HepG2 (cell line): Measurements from ENCODE around the gene TXNIP. TPM values are rescaled to one million over a fixed set of nuclear protein-coding genes. Genes with fewer than 3 reads are reported as not detected.

Experiments used
- AKAP8 ChIP-seq: sonication (generic); formaldehyde crosslinking; IDR thresholded peaks from 2 replicates; pipeline ENCODE4 v1.5.1; 2020; ENCODE audit warnings: mild to moderate bottlenecking, missing genetic modification reagents
- ARID5B ChIP-seq: IDR thresholded peaks from 2 replicates; pipeline ENCODE4 v1.4.0; 2020; ENCODE audit warnings: mild to moderate bottlenecking, missing genetic modification reagents
- ARNTL ChIP-seq: sonication (generic); formaldehyde crosslinking; IDR thresholded peaks from 2 replicates; pipeline ENCODE4 v1.4.0; 2020; ENCODE audit warnings: mild to moderate bottlenecking, missing genetic modification reagents
- CHCHD3 ChIP-seq: sonication (generic); formaldehyde crosslinking; IDR thresholded peaks from 2 replicates; pipeline ENCODE4 v1.8.0; 2022; ENCODE audit warnings: mild to moderate bottlenecking, missing genetic modification reagents, moderate library complexity
- DNMT1 ChIP-seq: sonication (generic); formaldehyde crosslinking; IDR thresholded peaks from 2 replicates; pipeline ENCODE4 v1.5.1; 2020; ENCODE audit warnings: mild to moderate bottlenecking, missing genetic modification reagents
- ELF1 ChIP-seq: sonication (generic); formaldehyde crosslinking; IDR thresholded peaks from 2 replicates; pipeline ENCODE4 v1.4.0; 2020; ENCODE audit warnings: missing genetic modification reagents
- HNF4G ChIP-seq, 2 experiments: sonication (generic) in 1 of 2; formaldehyde crosslinking in 1 of 2; IDR thresholded peaks; 2 replicates each; pipeline versions ENCODE4 v1.4.0 to v1.6.1; 2011 to 2020; ENCODE audit warnings: borderline replicate concordance in 2 of 2, low read depth in 2 of 2, mild to moderate bottlenecking in 2 of 2, low read length in 1 of 2, missing genetic modification reagents in 1 of 2, moderate library complexity in 1 of 2
- IKZF1 ChIP-seq: fragments of 450-650 bp; IDR thresholded peaks from 2 replicates; pipeline ENCODE4 v1.7.1; 2016
- KDM5B ChIP-seq: sonication (generic); formaldehyde crosslinking; IDR thresholded peaks from 2 replicates; pipeline ENCODE4 v1.4.0; 2020; ENCODE audit warnings: missing genetic modification reagents, mild to moderate bottlenecking, borderline replicate concordance
- MYNN ChIP-seq: sonication (generic); formaldehyde crosslinking; IDR thresholded peaks from 2 replicates; pipeline ENCODE4 v1.4.0; 2020; ENCODE audit warnings: mild to moderate bottlenecking, low read depth, missing genetic modification reagents
- PBX3 ChIP-seq: sonication (generic); formaldehyde crosslinking; IDR thresholded peaks from 2 replicates; pipeline ENCODE4 v1.8.1; 2023; ENCODE audit warnings: missing genetic modification reagents, inconsistent platforms, borderline replicate concordance
- SOX6 ChIP-seq, 2 experiments: fragments of 450-650 bp in 1 of 2; sonication (generic) in 1 of 2; formaldehyde crosslinking in 1 of 2; IDR thresholded peaks; 2 replicates each; pipeline versions ENCODE4 v1.4.0 to v1.6.1; 2017 to 2020; ENCODE audit warnings: antibody characterized with exemption in 1 of 2, mild to moderate bottlenecking in 1 of 2, missing genetic modification reagents in 1 of 2
- YEATS2 ChIP-seq: sonication (generic); formaldehyde crosslinking; IDR thresholded peaks from 2 replicates; pipeline ENCODE4 v1.4.0; 2020; ENCODE audit warnings: missing genetic modification reagents, borderline replicate concordance
- ZMYM3 ChIP-seq: sonication (generic); formaldehyde crosslinking; IDR thresholded peaks from 2 replicates; pipeline ENCODE4 v1.5.1; 2020; ENCODE audit warnings: mild to moderate bottlenecking, missing genetic modification reagents
- ZNF230 ChIP-seq: sonication (generic); formaldehyde crosslinking; IDR thresholded peaks from 2 replicates; pipeline ENCODE4 v1.4.0; 2020; ENCODE audit warnings: mild to moderate bottlenecking, missing genetic modification reagents
- ZNF296 ChIP-seq: sonication (generic); formaldehyde crosslinking; conservative IDR thresholded peaks from 2 replicates; pipeline ENCODE4 v1.5.0; 2020; ENCODE audit warnings: mild to moderate bottlenecking, missing genetic modification reagents
- ZNF333 ChIP-seq: sonication (generic); formaldehyde crosslinking; IDR thresholded peaks from 2 replicates; pipeline ENCODE4 v1.4.0; 2020; ENCODE audit warnings: mild to moderate bottlenecking, missing genetic modification reagents, borderline replicate concordance
- ZNF33A ChIP-seq: sonication (generic); formaldehyde crosslinking; IDR thresholded peaks from 2 replicates; pipeline ENCODE4 v1.5.1; 2020; ENCODE audit warnings: missing genetic modification reagents, mild to moderate bottlenecking, moderate library complexity, borderline replicate concordance
- ZNF382 ChIP-seq: sonication (generic); formaldehyde crosslinking; IDR thresholded peaks from 2 replicates; pipeline ENCODE4 v1.5.0; 2020; ENCODE audit warnings: missing genetic modification reagents, mild to moderate bottlenecking, borderline replicate concordance
- ZNF546 ChIP-seq: sonication (generic); formaldehyde crosslinking; conservative IDR thresholded peaks from 2 replicates; pipeline ENCODE4 v1.8.1; 2023; ENCODE audit warnings: mild to moderate bottlenecking, missing genetic modification reagents
- ZNF547 ChIP-seq: sonication (generic); formaldehyde crosslinking; IDR thresholded peaks from 2 replicates; pipeline ENCODE4 v1.5.1; 2020; ENCODE audit warnings: mild to moderate bottlenecking, missing genetic modification reagents
- ZNF589 ChIP-seq: sonication (generic); formaldehyde crosslinking; conservative IDR thresholded peaks from 2 replicates; pipeline ENCODE4 v1.8.0; 2022; ENCODE audit warnings: mild to moderate bottlenecking, moderate library complexity, missing genetic modification reagents
- ZNF781 ChIP-seq: sonication (generic); formaldehyde crosslinking; IDR thresholded peaks from 2 replicates; pipeline ENCODE4 v1.5.1; 2020; ENCODE audit warnings: borderline replicate concordance, mild to moderate bottlenecking, missing genetic modification reagents; ENCODE audit errors: not compliant biosample characterization
- ZNF83 ChIP-seq: sonication (generic); formaldehyde crosslinking; IDR thresholded peaks from 2 replicates; pipeline ENCODE4 v1.4.0; 2020; ENCODE audit warnings: missing genetic modification reagents, mild to moderate bottlenecking, borderline replicate concordance
- ZSCAN29 ChIP-seq: sonication (generic); formaldehyde crosslinking; conservative IDR thresholded peaks from 2 replicates; pipeline ENCODE4 v1.4.0; 2020; ENCODE audit warnings: mild to moderate bottlenecking, missing genetic modification reagents
- polyA plus RNA-seq, 8 experiments: library from polyadenylated mRNA; depleted of rRNA in 3 of 8; stranded (reverse) in 7 of 8; unstranded in 1 of 8; fragments of >200 nt; fragmentation: Illumina TruSeq in 4 of 8; extraction: Trizol in 4 of 8; gene quantifications; 2 replicates each; pipeline versions ENCODE4 v1.2.1 to v1.2.3, GENCODE V29; 2011 to 2016; ENCODE audit warnings: low read depth in 4 of 8, missing spikeins in 1 of 8, mixed read lengths in 1 of 8; ENCODE audit not compliant: insufficient read depth in 1 of 8
- total RNA-seq, 5 experiments: library from RNA; depleted of rRNA; stranded (reverse); fragments of >200 nt; fragmentation: Illumina TruSeq; extraction: Trizol; gene quantifications; 2 replicates each; pipeline ENCODE4 v1.2.3, GENCODE V29; 2016; ENCODE audit warnings: low read depth in 1 of 5

Gene TXNIP
- total and polyA plus RNA-seq, 2 of the 13 experiments (the other 11 are each of a cell fraction or from before 2014, with no cell fraction given): 24.4 to 237 TPM

GRCh38 chr1:145985502-145986439 lies 10.6 kb downstream of the TXNIP start (continued):
- TF ChIP-seq ARNTL (CRISPR knock-in tag): no peak
- TF ChIP-seq DNMT1 (CRISPR knock-in tag): no peak
- TF ChIP-seq ZNF546 (CRISPR knock-in tag): no peak
- TF ChIP-seq AKAP8 (CRISPR knock-in tag): no peak
- TF ChIP-seq ZSCAN29 (CRISPR knock-in tag): no peak
- no peak for TF ChIP-seq ELF1 (CRISPR knock-in tag)
- no peak for TF ChIP-seq CHCHD3 (CRISPR knock-in tag)
- no peak for TF ChIP-seq ZNF382 (CRISPR knock-in tag)
- TF ChIP-seq ZNF296 (CRISPR knock-in tag): no peak
- TF ChIP-seq ZNF83 (CRISPR knock-in tag): no peak
- no peak for TF ChIP-seq ZNF33A (CRISPR knock-in tag)
- TF ChIP-seq ARID5B (CRISPR knock-in tag): peak; percentile 45; the same call in 1 of the 2 replicates
- TF ChIP-seq PBX3: no peak
- no peak for TF ChIP-seq SOX6 (IDR thresholded peaks at IDR 0.05)
- peak; percentile 54 for TF ChIP-seq SOX6 (CRISPR knock-in tag; IDR thresholded peaks at IDR 0.05)
- peak; percentile 53 for TF ChIP-seq HNF4G (IDR thresholded peaks at IDR 0.05; ENCODE audit: borderline replicate concordance, low read depth, low read length)
- TF ChIP-seq HNF4G (CRISPR knock-in tag; IDR thresholded peaks at IDR 0.05; ENCODE audit: borderline replicate concordance, low read depth): no peak
- TF ChIP-seq ZNF333 (CRISPR knock-in tag): no peak
- no peak for TF ChIP-seq ZNF547 (CRISPR knock-in tag)
- TF ChIP-seq IKZF1: no peak
- no peak for TF ChIP-seq ZNF781 (CRISPR knock-in tag)
- no peak for TF ChIP-seq ZMYM3 (CRISPR knock-in tag)
- TF ChIP-seq KDM5B: no peak
- TF ChIP-seq ZNF589 (CRISPR knock-in tag): no peak
- no peak for TF ChIP-seq YEATS2 (CRISPR knock-in tag)
- no peak for TF ChIP-seq MYNN (CRISPR knock-in tag)
- TF ChIP-seq ZNF230: no peak
